ENCODE data around the gene R3HCC1L. TPM values are rescaled to one million over a fixed set of nuclear protein-coding genes. Genes with fewer than 3 reads are reported as not detected.
"Not testable (repeated sequence)": the region's sequence is repeated elsewhere in the genome, so short reads cannot be mapped to it uniquely, and the experiment has no call there.

R3HCC1L gene
- total RNA-seq, 4 donors from 2014 or later = 17.7 to 27.3 (median 25.3) TPM

DNA sequence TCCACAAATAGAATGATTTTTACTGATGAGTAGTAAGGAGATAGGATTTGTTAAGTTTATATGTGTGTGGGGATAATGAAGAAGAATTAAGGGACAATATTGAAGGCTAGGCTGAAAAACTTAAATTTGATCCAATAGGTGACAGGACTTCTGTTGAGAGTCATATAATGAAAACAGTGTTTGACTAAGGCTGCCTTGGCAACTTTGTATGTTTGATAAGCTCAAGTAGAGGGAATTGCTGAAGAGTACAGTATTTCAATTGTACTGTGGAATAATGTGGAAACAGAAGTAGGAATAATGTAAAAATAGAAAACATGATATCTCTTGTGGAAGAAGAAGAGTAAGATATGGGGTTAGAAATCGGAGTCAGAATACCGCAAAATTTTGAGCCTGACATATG lies 10.5 kb downstream of the R3HCC1L start:
- intact Hi-C loops (cut with DNase I; ENCODE audit: low total_unique reads) (no loop called here), in situ Hi-C loops (cut with MboI; ENCODE audit: low pct_ligation_motif_present in 1 of 4, low pct_unique_long_range_greater_than_20kb in 1 of 4, low sequenced_read_pairs in 3 of 4) (no loop called here)
- TF ChIP-seq POLR2AphosphoS5 (IDR thresholded peaks at IDR 0.05) (no peak), POLR2A (IDR thresholded peaks at IDR 0.05) (no peak), EP300 (IDR thresholded peaks at IDR 0.05; ENCODE audit: low read depth) (no peak)
- TF ChIP-seq, protein P1, sequence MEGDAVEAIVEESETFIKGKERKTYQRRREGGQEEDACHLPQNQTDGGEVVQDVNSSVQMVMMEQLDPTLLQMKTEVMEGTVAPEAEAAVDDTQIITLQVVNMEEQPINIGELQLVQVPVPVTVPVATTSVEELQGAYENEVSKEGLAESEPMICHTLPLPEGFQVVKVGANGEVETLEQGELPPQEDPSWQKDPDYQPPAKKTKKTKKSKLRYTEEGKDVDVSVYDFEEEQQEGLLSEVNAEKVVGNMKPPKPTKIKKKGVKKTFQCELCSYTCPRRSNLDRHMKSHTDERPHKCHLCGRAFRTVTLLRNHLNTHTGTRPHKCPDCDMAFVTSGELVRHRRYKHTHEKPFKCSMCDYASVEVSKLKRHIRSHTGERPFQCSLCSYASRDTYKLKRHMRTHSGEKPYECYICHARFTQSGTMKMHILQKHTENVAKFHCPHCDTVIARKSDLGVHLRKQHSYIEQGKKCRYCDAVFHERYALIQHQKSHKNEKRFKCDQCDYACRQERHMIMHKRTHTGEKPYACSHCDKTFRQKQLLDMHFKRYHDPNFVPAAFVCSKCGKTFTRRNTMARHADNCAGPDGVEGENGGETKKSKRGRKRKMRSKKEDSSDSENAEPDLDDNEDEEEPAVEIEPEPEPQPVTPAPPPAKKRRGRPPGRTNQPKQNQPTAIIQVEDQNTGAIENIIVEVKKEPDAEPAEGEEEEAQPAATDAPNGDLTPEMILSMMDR (IDR thresholded peaks at IDR 0.05) = no peak
- H3K9me3 ChIP-seq = peaks cover 10 to 25% of the 10 kb centered on the region in 2 donors
- no peaks in the 10 kb centered on the region for H3K27me3 ChIP-seq
- peaks cover under 1 to 23% (median 6%) of the 10 kb centered on the region in 4 donors for H3K4me1 ChIP-seq
- no peaks in the 10 kb centered on the region for H3K36me3 ChIP-seq
- 65 to 89% methylated on average over 2 of the region's 2 CpGs for WGBS, 2 donors (ENCODE audit: low coverage in 1 of 2)
- H3K27ac ChIP-seq = no peak overlapping the region
- no peak overlapping the region for H3K4me3 ChIP-seq
- no peak for DNase-seq

DNA sequence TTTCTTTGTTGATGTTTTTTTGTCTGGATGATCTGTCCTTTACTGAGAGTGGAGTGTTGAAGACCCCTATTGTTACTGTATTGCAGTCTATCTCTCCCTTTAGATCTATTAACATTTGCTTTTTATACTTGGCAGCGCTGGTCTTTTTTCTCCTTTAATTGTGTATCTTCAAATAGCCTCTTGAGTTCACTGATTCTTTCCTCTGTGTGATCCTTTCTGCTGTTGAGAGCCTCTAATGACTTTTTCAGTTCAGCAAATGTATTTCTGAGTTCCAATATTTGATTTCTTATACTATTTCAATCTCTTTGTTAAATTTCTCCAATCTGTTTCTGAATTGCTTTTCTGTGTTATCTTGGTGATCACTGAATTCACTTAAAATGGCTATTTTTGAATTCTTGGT lies 15.4 kb downstream of the R3HCC1L start:
- DNase-seq = no peak
- no peaks in the 10 kb centered on the region for H3K27me3 ChIP-seq
- H3K27ac ChIP-seq = no peak overlapping the region
- in situ Hi-C loops (cut with MboI; ENCODE audit: low pct_ligation_motif_present in 1 of 4, low pct_unique_long_range_greater_than_20kb in 1 of 4, low sequenced_read_pairs in 3 of 4) = no loop called here
- TF ChIP-seq EP300 (IDR thresholded peaks at IDR 0.05; ENCODE audit: low read depth) (no peak), POLR2A (IDR thresholded peaks at IDR 0.05) (no peak), POLR2AphosphoS5 (IDR thresholded peaks at IDR 0.05) (no peak)
- TF ChIP-seq, protein P1 (IDR thresholded peaks at IDR 0.05) = no peak
- 100% methylated on average over 1 of the region's 1 CpG for WGBS, 2 donors (ENCODE audit: low coverage in 1 of 2)
- no peaks in the 10 kb centered on the region for H3K36me3 ChIP-seq
- intact Hi-C loops (cut with DNase I; ENCODE audit: low total_unique reads) = no loop called here
- peaks cover 0 to 2% (median under 1%) of the 10 kb centered on the region in 4 donors for H3K4me1 ChIP-seq
- H3K9me3 ChIP-seq = peaks cover 11 to 27% of the 10 kb centered on the region in 2 donors
- no peak overlapping the region for H3K4me3 ChIP-seq

DNA sequence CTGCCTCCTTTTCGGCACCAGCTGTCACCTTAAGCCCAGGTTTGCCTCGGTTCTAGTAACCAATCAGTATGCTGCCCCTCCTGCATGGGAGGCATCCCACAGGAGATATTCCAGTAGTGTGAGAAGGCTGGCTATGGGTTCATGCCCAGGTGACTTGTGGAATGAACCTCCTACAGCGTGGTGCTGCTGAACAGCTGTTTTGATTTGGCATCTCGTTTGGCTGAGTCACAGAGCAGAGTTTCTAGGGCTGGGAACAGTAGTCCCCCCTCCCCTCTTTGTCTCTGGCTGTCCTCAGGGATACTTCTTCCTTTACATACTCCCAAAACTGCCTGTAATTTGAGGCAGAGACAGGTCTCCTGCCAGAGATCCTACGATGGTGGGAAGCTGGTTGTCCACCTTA lies 16.1 kb downstream of the R3HCC1L start:
- DNase-seq = no peak
- H3K4me3 ChIP-seq = no peak overlapping the region
- H3K36me3 ChIP-seq = no peaks in the 10 kb centered on the region
- intact Hi-C loops (cut with DNase I; ENCODE audit: low total_unique reads) = no loop called here
- 92 to 95% methylated on average over 2 to 5 of the region's 5 CpGs for WGBS, 2 donors (ENCODE audit: low coverage in 1 of 2)
- in situ Hi-C loops (cut with MboI; ENCODE audit: low pct_ligation_motif_present in 1 of 4, low pct_unique_long_range_greater_than_20kb in 1 of 4, low sequenced_read_pairs in 3 of 4) = no loop called here
- H3K4me1 ChIP-seq = peaks cover 0 to 4% (median 2%) of the 10 kb centered on the region in 4 donors
- TF ChIP-seq EP300 (IDR thresholded peaks at IDR 0.05; ENCODE audit: low read depth) (no peak), POLR2AphosphoS5 (IDR thresholded peaks at IDR 0.05) (no peak), POLR2A (IDR thresholded peaks at IDR 0.05) (no peak)
- TF ChIP-seq, protein P1 (IDR thresholded peaks at IDR 0.05) = no peak
- H3K27ac ChIP-seq = no peak overlapping the region
- H3K9me3 ChIP-seq = peaks cover 11 to 27% of the 10 kb centered on the region in 2 donors
- H3K27me3 ChIP-seq = no peaks in the 10 kb centered on the region

DNA sequence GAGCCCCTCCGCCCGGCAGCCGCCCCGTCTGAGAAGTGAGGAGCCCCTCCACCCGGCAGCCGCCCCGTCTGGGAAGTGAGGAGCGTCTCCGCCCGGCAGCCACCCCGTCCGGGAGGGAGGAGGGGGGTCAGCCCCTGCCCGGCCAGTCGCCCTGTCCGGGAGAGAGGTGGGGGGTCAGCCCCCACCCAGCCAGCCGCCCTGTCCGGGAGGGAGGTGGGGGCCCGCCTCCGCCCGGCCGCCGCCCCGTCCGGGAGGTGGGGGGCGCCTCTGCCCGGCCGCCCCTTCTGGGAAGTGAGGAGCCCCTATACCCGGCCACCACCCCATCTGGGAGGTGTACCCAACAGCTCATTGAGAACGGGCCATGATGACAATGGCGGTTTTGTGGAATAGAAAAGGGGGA lies 18.3 kb downstream of the R3HCC1L start:
- intact Hi-C loops (cut with DNase I; ENCODE audit: low total_unique reads); H3K4me1 ChIP-seq; H3K36me3 ChIP-seq; DNase-seq; H3K4me3 ChIP-seq; in situ Hi-C loops (cut with MboI; ENCODE audit: low pct_ligation_motif_present in 1 of 4, low pct_unique_long_range_greater_than_20kb in 1 of 4, low sequenced_read_pairs in 3 of 4); H3K27ac ChIP-seq; H3K27me3 ChIP-seq: not testable (repeated sequence)
- peaks cover 11 to 23% of the 10 kb centered on the region in 2 donors for H3K9me3 ChIP-seq
- 91% methylated on average over 20 of the region's 30 CpGs; no CpG with 5 or more reads in 1 of the 2 donors for WGBS, 2 donors (ENCODE audit: low coverage in 1 of 2)

DNA sequence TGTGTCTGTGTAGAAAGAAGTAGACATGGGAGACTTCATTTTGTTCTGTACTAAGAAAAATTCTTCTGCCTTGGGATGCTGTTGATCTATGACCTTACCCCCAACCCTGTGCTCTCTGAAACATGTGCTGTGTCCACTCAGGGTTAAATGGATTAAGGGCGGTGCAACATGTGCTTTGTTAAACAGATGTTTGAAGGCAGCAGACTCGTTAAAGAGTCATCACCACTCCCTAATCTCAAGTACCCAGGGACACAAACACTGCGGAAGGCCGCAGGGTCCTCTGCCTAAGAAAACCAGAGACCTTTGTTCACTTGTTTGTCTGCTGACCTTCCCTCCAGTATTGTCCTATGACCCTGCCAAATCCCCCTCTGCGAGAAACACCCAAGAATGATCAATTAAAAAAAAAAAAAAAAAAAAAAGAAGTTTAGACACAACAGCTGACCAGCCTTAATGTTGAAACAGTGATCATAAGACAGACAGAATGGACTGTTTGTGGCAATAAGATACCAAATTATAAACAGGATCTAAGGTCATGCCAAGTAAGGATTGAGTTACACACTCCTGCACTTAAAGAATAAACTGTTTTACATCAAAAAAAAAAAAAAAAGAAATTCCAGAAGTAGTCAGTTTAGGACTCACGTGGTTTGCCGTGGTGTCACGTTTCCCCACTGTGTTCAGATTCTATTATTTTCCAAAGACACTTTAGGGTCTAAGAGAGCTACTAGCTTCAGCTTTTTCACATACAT lies 18.9 kb downstream of the R3HCC1L start:
- H3K27me3 ChIP-seq; H3K36me3 ChIP-seq; H3K4me1 ChIP-seq; H3K4me3 ChIP-seq; in situ Hi-C loops (cut with MboI; ENCODE audit: low pct_ligation_motif_present in 1 of 4, low pct_unique_long_range_greater_than_20kb in 1 of 4, low sequenced_read_pairs in 3 of 4); DNase-seq; intact Hi-C loops (cut with DNase I; ENCODE audit: low total_unique reads): not testable (repeated sequence)
- Histone ChIP-seq H3K27ac (peak overlapping the region in 1 of 4 donors; percentile 6), H3K9me3 (peaks cover 11 to 17% of the 10 kb centered on the region in 2 donors)
- 71 to 79% methylated on average over 8 of the region's 8 CpGs for WGBS, 2 donors (ENCODE audit: low coverage in 1 of 2)
